Non-pigmented ciliary epithelial cell (primary cell): ENCODE results near the gene LTB4R2.
"Not testable (repeated sequence)": the region's sequence is repeated elsewhere in the genome, so short reads cannot be mapped to it uniquely, and the experiment has no call there.

Experiments used
- DNase-seq: peaks from one replicate; pipeline ENCODE4 v3.0.0-alpha.2; 2010; ENCODE audit warnings: low read depth

The LTB4R2 gene

DNA sequence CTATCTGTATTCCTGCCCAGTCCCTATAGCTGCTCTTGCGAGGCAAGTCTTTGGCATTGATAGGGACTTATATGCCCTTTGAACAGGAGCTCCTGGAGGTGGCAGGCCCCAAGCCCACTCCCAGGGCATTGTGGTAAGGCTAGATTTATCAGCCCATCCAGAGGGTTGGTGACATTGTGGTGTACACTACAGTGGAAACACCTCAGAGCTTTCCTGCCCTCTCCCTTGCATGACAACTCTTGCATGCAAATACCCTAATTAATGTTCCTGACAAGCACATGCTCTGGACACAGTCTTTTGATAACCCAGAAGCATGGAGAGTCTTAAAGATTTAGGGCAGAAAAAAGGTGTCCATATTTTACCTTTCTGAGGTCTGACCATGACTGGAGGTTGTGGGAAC, 30.7 kb downstream of the LTB4R2 start:
- no peak for DNase-seq

DNA sequence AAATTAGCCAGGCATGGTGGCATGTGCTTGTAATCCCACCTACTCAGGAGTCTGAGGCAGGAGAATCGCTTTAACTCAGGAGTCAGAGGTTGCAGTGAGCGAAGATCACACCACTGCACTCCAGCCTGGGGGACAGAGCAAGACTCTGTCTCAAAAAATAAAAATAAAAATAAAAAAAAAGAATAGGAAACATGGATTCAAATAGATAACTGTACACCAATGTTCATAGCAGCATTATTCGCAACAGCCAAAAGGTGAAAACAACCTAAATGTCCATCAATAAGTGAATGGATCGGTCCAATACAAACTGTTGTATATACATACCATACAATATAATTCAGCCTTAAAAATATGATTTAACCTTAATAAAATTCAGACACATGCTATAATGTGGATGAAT, 32.9 kb downstream of the LTB4R2 start:
- no peak for DNase-seq

DNA sequence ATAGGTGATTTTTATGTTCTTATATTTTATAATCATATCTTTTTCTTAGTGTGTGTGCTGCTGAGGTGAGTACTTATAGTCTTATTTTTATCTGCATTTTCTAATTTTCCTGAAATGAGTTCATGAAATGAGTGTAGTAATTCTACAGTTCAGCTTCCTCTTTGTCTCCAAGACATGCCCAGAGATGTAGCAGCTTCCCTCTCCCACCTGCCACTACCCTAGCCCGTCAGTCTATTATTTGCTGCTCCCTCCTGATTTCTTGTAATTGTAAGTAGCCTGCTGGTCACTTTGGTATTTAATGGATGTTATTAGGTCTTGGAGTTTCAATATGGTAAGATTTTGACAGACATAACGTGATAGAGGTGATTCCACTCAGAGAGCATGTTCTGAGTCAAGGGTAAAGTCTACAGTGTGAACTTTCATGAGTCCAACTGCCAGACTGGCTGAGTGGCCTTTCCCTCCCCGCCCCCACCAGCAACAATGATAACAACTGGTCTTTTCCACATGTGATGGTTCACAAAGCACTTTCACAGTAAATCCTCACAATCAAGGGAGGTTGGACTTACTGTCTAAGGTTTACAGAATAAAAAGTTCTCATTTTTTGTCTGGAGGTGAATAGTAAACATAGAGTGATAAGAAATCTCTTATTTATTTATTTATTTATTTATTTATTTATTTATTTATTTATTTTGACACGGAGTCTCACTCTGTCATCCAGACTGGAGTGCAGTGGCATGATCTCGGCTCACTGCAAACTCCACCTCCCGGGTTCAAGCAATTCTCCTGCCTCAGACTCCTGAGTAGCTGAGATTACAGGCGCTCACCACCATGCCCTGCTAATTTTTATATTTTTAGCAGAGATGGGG, 34.1 kb downstream of the LTB4R2 start:
- DNase-seq, result no peak

DNA sequence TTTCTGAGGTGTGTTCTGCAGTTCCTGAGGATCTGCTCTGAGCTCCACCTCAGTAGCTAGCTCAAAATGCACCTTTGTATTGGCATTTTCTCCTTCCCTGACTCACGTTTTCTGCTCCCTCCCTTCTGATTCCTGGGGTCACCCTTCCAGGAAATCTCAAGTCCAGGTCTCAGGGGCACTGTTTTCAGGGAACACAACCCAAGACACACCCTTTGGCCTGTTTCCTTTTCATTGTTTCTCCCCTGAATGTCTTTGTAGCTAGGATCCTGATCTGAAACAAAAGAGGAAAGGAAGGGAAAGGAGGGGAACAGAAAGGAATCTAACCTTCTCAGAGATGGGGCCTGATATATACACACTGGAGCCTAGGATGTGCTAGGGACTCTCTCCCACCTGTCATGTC, 37.2 kb downstream of the LTB4R2 start:
- DNase-seq, result no peak

DNA sequence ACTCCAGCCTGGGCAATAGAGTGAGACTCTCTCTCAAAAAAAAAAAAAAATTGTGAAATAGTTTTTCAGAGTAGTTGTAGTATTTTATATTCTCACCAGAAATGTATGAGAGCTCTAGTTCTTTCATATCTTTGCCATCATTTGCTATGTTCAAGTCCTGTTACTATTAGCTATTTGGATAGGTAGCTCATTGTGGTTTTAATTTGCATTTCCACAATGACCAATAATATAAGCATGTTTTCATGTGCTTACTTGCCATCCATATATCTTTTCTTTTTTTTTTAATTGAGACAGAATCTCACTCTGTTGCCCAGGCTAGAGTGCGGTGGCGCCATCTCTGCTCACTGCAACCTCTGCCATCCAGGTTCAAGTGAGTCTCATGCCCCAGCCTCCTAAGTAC, 38.2 kb downstream of the LTB4R2 start:
- no peak for DNase-seq

DNA sequence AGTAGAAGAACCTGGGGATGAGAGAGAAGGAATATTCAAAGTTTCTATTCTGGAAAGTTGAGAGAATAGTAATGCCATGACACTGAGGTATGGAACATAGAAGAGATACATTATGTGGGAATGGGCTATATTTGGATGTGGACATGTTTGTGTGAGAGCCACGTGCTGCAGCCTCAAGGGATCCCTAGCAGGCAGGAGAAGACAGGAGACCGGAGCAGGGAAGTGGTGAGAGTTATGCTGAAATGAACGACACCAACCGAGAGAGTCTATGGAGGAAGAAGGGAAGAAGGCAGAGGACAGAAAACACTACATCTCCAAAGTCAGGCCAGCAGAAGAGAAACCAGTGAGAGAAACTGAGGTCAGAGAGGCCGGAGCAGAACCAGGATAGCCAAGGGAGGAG, 39.8 kb downstream of the LTB4R2 start:
- no peak for DNase-seq

DNA sequence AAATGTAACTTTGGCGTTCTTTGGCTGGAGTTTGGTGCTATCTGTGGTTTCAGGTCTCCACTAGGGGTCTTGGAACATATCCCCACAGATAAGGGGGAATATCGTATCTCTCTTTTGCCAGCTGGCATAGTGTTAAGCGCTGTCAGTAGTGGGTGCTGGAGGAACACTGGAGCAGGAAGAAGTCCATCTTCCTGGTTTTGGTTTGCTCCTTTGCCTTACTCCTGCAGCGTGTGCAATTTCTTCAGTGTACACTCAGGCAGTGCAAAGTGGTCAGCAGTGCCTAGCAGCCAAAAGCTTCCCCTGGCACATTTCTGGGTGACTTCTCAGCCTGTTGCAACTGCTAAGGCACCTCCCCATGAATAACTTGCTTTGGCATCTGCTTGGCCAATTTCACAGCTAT, 41.6 kb downstream of the LTB4R2 start:
- DNase-seq, result no peak

DNA sequence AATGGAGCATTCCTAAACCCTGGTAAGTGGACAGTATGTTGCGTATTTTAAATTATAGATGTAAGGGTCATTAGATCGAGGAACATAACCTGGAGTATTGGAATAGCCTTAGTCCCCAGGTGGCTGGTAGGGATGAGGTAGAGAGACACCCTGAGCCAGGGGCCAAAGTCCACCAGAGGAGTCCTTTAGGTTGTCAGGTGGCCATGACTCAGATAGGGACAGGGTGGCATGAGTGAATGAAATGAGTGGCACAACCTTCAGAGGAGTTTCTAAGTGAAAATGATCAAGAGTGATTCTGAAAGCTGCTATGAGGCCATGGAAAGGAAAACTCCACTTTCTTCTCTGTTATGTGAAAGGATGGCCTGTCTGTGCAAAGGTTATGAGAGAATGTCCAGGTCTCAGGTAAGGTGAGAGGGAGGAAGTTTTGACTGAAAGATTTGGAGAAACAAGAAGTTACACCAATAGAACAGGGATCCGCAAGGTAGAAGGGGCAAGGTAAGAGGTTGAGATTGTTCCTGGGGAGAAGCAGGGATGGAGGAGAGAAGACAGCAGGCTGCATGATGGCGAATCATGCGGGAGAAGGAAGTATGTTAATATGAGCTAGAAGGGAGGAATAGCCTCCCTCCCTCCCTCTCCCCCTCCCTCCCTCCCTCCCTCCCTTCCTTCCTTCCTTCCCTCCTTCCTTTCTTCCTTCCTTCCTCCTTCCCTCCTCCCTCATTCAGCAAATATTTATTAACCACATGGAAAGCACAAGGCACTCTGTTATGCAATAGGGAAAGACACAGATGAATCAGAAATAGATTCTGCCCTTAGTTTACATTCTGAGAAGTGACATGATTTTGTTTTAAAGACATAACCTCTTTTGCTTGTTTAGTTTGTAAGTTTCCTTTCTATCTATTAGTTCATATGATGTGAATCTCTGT, 43.9 kb downstream of the LTB4R2 start:
- DNase-seq, result peak; percentile 27

DNA sequence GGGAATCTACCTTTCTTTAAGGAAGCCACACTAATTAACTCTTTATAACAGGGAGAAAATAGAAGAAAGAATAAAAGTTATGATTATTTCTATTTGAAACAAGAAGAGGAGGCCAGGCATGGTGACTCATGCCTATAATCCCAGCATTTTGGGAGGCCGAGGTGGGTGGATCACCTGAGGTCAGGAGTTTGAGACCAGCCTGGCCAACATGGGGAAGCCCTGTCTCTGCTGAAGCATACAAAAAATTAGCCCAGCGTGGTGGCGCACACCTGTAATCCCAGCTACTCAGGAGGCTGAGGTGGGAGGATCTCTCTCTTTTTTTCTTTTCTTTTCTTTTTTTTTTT, 44.5 kb downstream of the LTB4R2 start:
- DNase-seq, result not testable (repeated sequence)

DNA sequence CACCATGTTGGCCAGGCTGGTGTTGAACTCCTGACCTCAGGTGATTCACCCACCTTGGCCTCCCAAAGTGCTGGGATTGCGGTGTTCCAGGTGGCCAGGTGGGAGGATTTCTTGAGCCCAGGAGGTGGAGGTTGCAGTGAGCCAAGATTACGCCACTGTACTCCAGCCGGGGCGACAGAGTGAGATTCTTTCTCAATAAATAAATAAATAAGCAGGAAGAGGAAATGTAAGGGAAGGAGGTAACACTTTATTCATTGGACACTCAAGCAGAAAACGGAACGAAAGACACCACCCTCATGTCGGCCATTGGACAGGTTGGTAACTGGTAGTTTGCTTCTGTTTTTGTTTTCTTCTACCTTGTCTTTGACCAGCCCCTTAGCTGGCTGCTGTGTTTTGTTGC, 45.1 kb downstream of the LTB4R2 start:
- no peak for DNase-seq

DNA sequence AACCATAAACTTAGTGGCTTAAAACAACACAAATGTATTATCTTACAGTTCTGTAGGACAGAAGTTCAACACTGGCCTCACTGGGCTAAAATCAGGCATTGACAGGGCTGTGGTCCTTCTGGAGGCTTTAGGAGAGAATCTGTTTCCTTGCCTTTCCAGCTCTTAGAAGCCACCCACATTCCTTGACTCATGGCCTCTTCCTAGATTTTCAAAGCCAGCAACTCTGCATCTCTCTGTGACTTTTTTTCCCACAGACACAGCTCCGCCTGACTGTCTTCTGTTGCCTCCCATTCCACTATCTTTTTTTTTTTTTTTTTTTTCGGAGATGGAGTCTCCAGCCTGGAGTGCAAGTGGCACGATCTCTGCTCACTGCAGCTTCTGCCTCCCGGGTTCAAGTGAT, 46.3 kb downstream of the LTB4R2 start:
- no peak for DNase-seq

DNA sequence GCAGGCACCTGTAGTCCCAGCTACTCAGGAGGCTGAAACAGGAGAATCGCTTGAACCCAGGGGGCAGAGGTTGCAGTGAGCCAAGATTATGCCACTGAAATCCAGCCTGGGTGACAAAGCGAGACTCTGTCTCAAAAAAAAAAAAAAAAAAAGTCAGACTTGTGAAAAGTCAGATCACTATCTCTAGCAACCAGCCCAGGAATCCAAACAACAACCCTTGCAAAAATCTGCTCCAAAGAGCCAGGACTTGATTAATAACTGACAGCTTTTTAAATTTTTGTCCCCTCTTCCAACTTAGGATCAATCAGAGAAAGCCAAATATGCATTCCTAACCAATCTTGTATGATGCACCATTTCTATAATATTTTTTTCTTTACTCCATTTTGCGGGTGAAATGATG, 50.3 kb downstream of the LTB4R2 start:
- DNase-seq, result no peak

DNA sequence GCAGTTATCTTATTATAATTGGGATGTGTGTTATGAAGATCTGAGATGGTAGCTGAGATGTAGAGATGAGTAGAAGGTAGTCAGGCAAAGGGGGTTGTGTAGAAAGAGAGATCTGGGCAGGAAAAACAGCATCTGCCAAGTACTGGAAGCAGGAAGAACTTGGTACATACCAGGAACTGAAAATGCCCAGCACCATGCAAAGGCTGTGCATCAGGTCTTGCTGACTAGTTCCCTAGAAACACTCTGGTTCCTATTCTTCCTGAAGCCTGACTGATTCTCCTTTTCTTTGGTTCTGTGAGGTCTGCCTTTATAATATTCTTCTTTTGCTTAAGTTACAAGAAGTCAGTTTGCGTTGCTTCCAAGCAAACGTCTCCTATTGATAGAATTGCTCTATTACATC, 51.4 kb downstream of the LTB4R2 start:
- no peak for DNase-seq
